ENCODE data around the gene MYO5B.

MYO5B gene

GRCh38 chr18:50061876-50062517 is 132.9 kb downstream of the MYO5B start:
- TF ChIP-seq, protein P1, sequence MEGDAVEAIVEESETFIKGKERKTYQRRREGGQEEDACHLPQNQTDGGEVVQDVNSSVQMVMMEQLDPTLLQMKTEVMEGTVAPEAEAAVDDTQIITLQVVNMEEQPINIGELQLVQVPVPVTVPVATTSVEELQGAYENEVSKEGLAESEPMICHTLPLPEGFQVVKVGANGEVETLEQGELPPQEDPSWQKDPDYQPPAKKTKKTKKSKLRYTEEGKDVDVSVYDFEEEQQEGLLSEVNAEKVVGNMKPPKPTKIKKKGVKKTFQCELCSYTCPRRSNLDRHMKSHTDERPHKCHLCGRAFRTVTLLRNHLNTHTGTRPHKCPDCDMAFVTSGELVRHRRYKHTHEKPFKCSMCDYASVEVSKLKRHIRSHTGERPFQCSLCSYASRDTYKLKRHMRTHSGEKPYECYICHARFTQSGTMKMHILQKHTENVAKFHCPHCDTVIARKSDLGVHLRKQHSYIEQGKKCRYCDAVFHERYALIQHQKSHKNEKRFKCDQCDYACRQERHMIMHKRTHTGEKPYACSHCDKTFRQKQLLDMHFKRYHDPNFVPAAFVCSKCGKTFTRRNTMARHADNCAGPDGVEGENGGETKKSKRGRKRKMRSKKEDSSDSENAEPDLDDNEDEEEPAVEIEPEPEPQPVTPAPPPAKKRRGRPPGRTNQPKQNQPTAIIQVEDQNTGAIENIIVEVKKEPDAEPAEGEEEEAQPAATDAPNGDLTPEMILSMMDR (IDR thresholded peaks at IDR 0.05; ENCODE audit: low read depth, low read length, missing control alignments) = no peak
- in situ Hi-C loops (cut with HindIII; ENCODE audit: low sequenced_read_pairs) = no loop called here
- DNase-seq (ENCODE audit: low read depth) = no peak
- no peak overlapping the region for H3K4me3 ChIP-seq (ENCODE audit: low read depth, low read length)

GRCh38 chr18:50060822-50061221 is 134.1 kb downstream of the MYO5B start:
- TF ChIP-seq, protein P1 (IDR thresholded peaks at IDR 0.05; ENCODE audit: low read depth, low read length, missing control alignments) = no peak
- in situ Hi-C loops (cut with HindIII; ENCODE audit: low sequenced_read_pairs) = no loop called here
- no peak overlapping the region for H3K4me3 ChIP-seq (ENCODE audit: low read depth, low read length)
- DNase-seq (ENCODE audit: low read depth) = no peak

GRCh38 chr18:50058731-50059130 is 136.2 kb downstream of the MYO5B start:
- in situ Hi-C loops (cut with HindIII; ENCODE audit: low sequenced_read_pairs) = no loop called here
- H3K4me3 ChIP-seq (ENCODE audit: low read depth, low read length) = no peak overlapping the region
- no peak for DNase-seq (ENCODE audit: low read depth)
- TF ChIP-seq, protein P1 (IDR thresholded peaks at IDR 0.05; ENCODE audit: low read depth, low read length, missing control alignments) = no peak

GRCh38 chr18:50057009-50057408 is 137.9 kb downstream of the MYO5B start:
- DNase-seq (ENCODE audit: low read depth) = no peak
- TF ChIP-seq, protein P1 (IDR thresholded peaks at IDR 0.05; ENCODE audit: low read depth, low read length, missing control alignments) = no peak
- in situ Hi-C loops (cut with HindIII; ENCODE audit: low sequenced_read_pairs) = no loop called here
- H3K4me3 ChIP-seq (ENCODE audit: low read depth, low read length) = no peak overlapping the region

DNA sequence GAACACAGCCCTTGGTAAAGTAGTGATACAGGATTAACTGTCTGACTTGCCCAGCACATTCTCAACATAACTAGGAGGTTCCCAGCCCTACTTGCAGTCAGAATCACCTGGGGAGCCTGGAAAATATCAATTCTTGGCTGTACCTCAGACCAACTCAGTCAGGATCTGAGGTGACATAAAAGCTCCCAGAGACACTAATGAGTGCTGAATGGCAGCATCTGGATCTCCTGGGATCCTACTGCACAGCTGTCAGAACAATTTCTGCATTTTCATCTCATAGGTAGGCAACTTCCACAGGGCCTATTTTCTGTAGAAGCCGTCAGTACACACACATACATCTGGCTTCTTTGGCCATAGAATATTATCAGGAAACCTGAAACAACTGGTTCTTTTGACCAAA is 138.8 kb downstream of the MYO5B start:
- DNase-seq (ENCODE audit: low read depth) = no peak
- no peak overlapping the region for H3K4me3 ChIP-seq (ENCODE audit: low read depth, low read length)
- in situ Hi-C loops (cut with HindIII; ENCODE audit: low sequenced_read_pairs) = no loop called here
- TF ChIP-seq, protein P1 (IDR thresholded peaks at IDR 0.05; ENCODE audit: low read depth, low read length, missing control alignments) = no peak

- TF ChIP-seq, protein P1 (IDR thresholded peaks at IDR 0.05; ENCODE audit: low read depth, low read length, missing control alignments) = no peak
- in situ Hi-C loops (cut with HindIII; ENCODE audit: low sequenced_read_pairs) = no loop called here
- DNase-seq (ENCODE audit: low read depth) = no peak
- H3K4me3 ChIP-seq (ENCODE audit: low read depth, low read length) = no peak overlapping the region
These were observed 139.5 kb downstream of the MYO5B start for GRCh38 chr18:50055488-50055887.
